GM12875 (cell line): Measurements from ENCODE around the gene KCNIP3.

Source experiments
- H3K4me3 ChIP-seq: one replicate; pipeline ENCODE4 v1.5.1; 2011; ENCODE audit warnings: low read depth, low read length, control low read depth
- TF ChIP-seq, protein P1 (sequence below): IDR thresholded peaks from 2 replicates; pipeline ENCODE4 v1.5.1; 2011; ENCODE audit warnings: low read depth, mild to moderate bottlenecking, control low read depth, inconsistent platforms, low read length, moderate library complexity, borderline replicate concordance; ENCODE audit not compliant: insufficient read depth

Gene KCNIP3

DNA sequence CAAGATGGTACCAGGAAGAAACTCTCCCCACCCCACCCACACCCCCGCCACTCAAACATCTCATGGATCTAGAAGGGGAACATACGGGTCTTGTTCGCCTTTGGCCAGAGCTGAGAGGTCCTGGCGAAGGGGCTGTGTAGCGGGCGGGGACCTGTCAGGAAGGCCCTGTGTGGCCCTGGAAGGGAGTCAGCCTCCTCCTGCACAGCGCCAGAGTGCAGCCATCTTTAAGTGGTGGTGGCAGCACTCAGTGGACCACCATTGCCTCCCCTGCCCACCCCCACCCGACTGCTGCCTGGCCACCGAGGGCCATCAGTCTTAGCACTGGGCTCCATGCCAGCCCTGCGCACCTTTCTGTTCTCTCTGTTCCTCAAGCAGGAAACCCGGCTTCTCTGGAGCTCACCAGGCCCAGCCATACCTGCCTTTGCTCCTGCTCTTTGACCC, 93.8 kb downstream of the KCNIP3 start:
- TF ChIP-seq, protein P1, sequence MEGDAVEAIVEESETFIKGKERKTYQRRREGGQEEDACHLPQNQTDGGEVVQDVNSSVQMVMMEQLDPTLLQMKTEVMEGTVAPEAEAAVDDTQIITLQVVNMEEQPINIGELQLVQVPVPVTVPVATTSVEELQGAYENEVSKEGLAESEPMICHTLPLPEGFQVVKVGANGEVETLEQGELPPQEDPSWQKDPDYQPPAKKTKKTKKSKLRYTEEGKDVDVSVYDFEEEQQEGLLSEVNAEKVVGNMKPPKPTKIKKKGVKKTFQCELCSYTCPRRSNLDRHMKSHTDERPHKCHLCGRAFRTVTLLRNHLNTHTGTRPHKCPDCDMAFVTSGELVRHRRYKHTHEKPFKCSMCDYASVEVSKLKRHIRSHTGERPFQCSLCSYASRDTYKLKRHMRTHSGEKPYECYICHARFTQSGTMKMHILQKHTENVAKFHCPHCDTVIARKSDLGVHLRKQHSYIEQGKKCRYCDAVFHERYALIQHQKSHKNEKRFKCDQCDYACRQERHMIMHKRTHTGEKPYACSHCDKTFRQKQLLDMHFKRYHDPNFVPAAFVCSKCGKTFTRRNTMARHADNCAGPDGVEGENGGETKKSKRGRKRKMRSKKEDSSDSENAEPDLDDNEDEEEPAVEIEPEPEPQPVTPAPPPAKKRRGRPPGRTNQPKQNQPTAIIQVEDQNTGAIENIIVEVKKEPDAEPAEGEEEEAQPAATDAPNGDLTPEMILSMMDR = no peak
- no peak overlapping the region for H3K4me3 ChIP-seq

DNA sequence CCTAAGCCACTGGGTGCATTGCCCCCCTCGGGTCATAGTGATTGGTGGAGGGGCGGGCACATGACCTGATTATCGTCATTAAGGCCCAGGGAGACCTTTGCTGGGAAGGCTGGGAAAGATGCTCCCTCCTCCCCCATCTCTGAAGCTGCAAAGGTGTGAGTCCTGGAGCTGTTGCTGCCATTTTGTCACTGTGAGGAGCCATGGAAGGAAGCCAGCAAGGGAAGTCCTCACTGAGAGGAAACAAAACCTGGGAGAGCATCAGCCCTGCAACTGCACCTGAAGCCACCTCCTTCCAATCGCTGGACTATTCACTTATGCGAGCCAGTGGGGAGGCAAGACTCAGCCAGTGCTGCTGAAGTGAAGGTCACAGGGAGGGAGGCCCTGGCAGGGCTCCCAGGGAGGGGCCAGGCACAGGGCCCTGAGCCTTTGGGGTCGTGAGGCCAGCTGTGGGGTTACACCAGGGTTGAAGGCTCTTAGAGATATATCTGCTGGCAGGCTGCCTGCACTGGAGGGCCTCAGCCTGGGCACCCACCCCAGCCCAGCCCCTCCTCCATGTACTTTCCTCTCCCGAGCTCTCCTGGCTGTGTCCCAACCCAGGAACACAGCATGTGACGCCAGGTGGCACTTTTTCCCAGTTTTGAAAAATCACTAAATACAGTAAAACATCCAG, 94.6 kb downstream of the KCNIP3 start:
- TF ChIP-seq, protein P1 = no peak
- H3K4me3 ChIP-seq = no peak overlapping the region

DNA sequence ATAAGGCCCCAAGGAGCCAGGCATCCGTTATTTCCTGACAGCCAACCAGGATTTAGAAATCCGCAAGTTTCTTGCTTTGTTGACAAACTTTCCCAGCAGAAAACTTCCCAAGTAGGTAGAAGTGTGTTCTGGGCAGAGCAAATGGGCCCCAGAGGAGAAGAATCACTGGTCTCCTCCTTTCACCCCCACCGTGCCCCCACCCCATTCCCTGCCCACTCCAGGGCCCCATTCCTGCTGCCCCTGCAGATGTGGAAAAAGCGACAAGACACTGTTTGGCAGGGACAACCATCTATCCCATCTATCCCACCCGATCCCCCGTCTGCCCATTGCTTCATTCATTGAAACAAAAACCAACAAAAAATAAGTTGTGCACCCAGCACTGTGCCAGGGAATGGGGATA, 95.2 kb downstream of the KCNIP3 start:
- TF ChIP-seq, protein P1 = no peak
- H3K4me3 ChIP-seq = no peak overlapping the region

DNA sequence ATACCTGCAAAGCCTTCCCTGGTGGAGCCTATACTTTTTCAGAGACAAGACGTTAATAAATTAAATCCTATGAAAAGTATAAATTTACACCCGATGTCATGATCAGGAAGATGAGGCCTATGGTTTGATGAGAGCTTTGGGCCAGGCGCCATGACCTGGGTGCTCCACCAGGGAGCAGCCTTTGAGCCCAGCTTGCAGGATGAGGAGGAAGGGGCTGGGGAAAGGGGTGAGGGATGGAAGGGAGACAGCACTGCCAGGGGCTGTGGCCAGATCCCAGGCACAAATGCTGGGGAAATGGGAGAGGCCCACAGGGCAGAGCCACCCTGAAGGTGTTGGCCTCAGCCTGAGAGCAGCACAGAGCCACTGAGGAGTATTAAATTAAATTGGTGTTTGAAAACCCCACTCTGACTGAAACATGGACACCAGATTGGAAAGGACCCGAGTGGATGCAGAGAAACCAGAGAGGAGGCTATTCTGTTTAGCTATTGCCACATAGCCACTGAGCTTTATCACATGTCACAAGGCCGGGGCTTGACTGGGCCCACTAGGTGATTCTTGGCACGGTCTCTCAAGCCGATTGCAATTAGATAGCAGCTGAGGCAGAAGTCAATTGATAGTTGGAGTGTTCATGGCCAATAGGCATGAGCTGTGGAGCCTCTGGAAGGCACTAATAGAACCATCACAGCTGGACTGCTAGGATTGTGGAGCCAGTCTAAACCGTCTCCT, 95.7 kb downstream of the KCNIP3 start:
- TF ChIP-seq, protein P1 = peak; percentile 31; the same call in 1 of the 2 replicates
- no peak overlapping the region for H3K4me3 ChIP-seq

DNA sequence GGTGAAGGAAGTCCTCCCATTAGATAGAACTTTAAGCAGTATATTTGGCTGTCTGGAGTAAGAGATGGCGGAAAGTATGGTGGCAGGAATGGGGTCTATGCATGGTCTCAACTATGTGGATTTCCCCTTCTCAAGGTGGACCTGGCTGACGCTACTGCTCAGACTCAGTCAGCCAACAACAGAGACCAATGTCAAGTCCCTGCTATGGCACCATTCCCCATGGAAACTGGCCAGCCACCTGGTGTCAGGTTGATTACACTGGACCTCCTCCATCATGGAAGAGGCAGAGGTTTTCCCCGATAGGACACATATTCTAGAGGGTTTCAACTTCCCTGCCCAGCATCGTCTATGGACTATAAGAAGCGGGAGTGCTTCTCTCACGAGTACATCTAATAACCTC, 96.8 kb downstream of the KCNIP3 start:
- TF ChIP-seq, protein P1 = no peak
- no peak overlapping the region for H3K4me3 ChIP-seq

DNA sequence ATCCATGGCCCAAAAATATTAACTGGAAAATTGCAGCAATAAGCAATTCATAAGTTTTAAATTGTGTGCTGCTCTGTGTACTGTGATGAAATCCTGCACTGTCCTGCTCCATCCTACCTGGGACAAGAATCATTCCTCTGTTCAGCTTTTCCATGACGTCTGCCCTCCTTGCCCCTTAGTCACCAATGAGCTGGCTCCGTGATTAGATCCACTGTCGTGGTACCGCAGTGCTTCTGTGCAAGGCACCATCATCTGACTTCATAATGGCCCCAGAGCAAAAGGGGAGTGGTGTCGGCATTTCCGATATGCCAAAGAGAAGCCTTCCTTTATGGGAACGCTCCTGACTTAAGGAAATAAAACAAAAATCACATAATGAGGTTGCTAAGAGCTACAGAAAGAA, 101.9 kb downstream of the KCNIP3 start:
- TF ChIP-seq, protein P1 = no peak
- no peak overlapping the region for H3K4me3 ChIP-seq

DNA sequence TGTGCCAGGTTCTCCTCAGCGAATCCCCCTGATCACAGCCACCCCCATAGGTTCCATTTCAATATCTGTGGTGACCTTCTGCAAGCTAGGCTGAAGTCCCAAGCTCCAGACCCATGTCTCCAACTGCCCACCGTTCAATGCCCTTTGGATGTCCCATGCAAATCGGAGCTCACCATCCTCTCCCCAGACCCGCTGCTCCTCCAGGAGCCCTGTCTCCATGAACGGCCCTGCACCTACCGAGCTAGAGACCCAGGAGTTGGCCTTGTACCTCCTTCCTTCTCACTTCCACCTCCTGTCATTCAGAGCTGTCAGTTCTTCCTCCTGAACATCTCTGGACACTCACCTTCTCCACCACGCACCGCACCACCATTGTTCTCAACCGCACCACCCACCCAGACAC, 104.3 kb downstream of the KCNIP3 start:
- H3K4me3 ChIP-seq = peak overlapping the region; percentile 88
- TF ChIP-seq, protein P1 = no peak

DNA sequence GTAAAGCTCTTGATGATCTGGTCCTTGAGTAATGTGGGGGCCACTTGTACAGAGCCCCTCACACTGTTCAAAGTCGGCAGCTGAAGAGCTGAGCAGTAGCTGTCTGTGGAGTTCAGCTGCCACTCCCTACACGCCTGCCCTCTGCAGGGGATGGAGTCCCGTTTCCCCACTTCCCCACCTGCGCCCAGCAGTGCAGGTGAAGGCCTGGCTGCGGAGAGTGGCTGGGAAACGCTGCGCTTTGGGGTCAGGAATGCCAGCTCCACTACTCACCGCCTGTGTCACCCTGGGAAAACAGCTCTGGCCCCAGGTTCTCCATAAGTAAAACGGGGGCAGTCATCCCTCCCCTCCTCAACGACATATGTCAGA, 104.8 kb downstream of the KCNIP3 start:
- peak overlapping the region; percentile 88 for H3K4me3 ChIP-seq
